GM10847 (cell line): ENCODE results near the gene LUC7L.

Experiments used
- POLR2A ChIP-seq: IDR thresholded peaks from 2 replicates; pipeline ENCODE4 v1.6.1; 2011; ENCODE audit not compliant: insufficient read length; ENCODE audit errors: extremely low read depth

Gene LUC7L

GRCh38 chr16:228852-229730, at the start of gene LUC7L:
LUC7L (minus strand) TSS chr16:229449; CDS start chr16:229339, 110 bp downstream.
- TF ChIP-seq POLR2A = peak; percentile 99

GRCh38 chr16:278863-279366, 49.7 kb upstream of the LUC7L start:
- TF ChIP-seq POLR2A = no peak

GRCh38 chr16:276426-277077, 47.3 kb upstream of the LUC7L start:
- TF ChIP-seq POLR2A = no peak

- no peak for TF ChIP-seq POLR2A
Measured at GRCh38 chr16:275786-276232, 46.6 kb upstream of the LUC7L start, which contains the start of gene RGS11. RGS11 (minus strand) TSS chr16:275944; CDS start chr16:275911, 33 bp downstream.

- TF ChIP-seq POLR2A = no peak
Measured at GRCh38 chr16:275041-275641, 45.9 kb upstream of the LUC7L start.

GRCh38 chr16:273547-274421, 44.5 kb upstream of the LUC7L start:
- no peak for TF ChIP-seq POLR2A

GRCh38 chr16:272633-273546, 43.6 kb upstream of the LUC7L start:
- no peak for TF ChIP-seq POLR2A

- no peak for TF ChIP-seq POLR2A
Measured at GRCh38 chr16:270381-271255, 41.4 kb upstream of the LUC7L start.

GRCh38 chr16:269061-269796, 40.0 kb upstream of the LUC7L start:
- TF ChIP-seq POLR2A = no peak

GRCh38 chr16:268141-269053, 39.1 kb upstream of the LUC7L start:
- no peak for TF ChIP-seq POLR2A
